IMR-90 (cell line): Measurements from ENCODE around the gene NLRC3. TPM values are rescaled to one million over a fixed set of nuclear protein-coding genes. Genes with fewer than 3 reads are reported as not detected.
"Not testable (repeated sequence)": the region's sequence is repeated elsewhere in the genome, so short reads cannot be mapped to it uniquely, and the experiment has no call there.

Source experiments
- ATAC-seq: fragments of 200-7000 bp; cut with Tn5 transposase; 2 replicates; pipeline ENCODE4 v1.9.1; 2020; ENCODE audit warnings: low read depth, mild to moderate bottlenecking, moderate library complexity
- BruUV-seq: library from RNA; stranded (reverse); fragments of 400-500 nt; replicated peaks from 2 replicates; lab custom pipeline; 2021; lab: Mats Ljungman, UMichigan
- CTCF ChIA-PET: fragments of 300-600 bp; formaldehyde crosslinking; extraction: SDS; loops from one replicate; lab custom pipeline; 2021; ENCODE audit warnings: antibody characterized with exemption; lab: Yijun Ruan, JAX
- POLR2A ChIA-PET: fragments of 300-600 bp; sonication (Branson Sonifier 250); formaldehyde crosslinking; loops from one replicate; lab custom pipeline; 2022; ENCODE audit warnings: antibody characterized with exemption; ENCODE audit not compliant: unreplicated experiment; lab: Charles Lee
- DNase-seq: peaks from one replicate; pipeline ENCODE4 v3.0.0; 2013
- H2AFZ ChIP-seq: replicated peaks from 2 replicates; pipeline ENCODE3; 2013; ENCODE audit warnings: low read length, mild to moderate bottlenecking; ENCODE audit not compliant: poor library complexity
- H2AK5ac ChIP-seq: 2 replicates; pipeline ENCODE4 v1.6.1; 2013; ENCODE audit warnings: low read depth, low read length, inconsistent platforms
- H2AK9ac ChIP-seq: replicated peaks from 2 replicates; pipeline ENCODE3; 2013; ENCODE audit warnings: mild to moderate bottlenecking, low read depth, low read length, moderate library complexity; ENCODE audit not compliant: poor library complexity
- H2BK120ac ChIP-seq: 2 replicates; pipeline ENCODE4 v1.6.1; 2013; ENCODE audit warnings: low read depth, low read length, inconsistent platforms
- H2BK15ac ChIP-seq: 3 replicates; pipeline ENCODE4 v1.6.1; 2013; ENCODE audit warnings: low read depth, low read length, inconsistent platforms
- H2BK20ac ChIP-seq: 2 replicates; pipeline ENCODE4 v1.6.1; 2013; ENCODE audit warnings: low read depth, mild to moderate bottlenecking, inconsistent platforms, low read length, moderate library complexity
- H2BK5ac ChIP-seq: 2 replicates; pipeline ENCODE4 v1.6.1; 2013; ENCODE audit warnings: mild to moderate bottlenecking, low read depth, low read length, inconsistent platforms; ENCODE audit not compliant: poor library complexity, severe bottlenecking
- H3K14ac ChIP-seq: replicated peaks from 2 replicates; pipeline ENCODE4 v1.6.1; 2013; ENCODE audit warnings: low read depth, low read length, inconsistent platforms
- H3K18ac ChIP-seq: 2 replicates; pipeline ENCODE4 v1.6.1; 2013; ENCODE audit warnings: low read depth, low read length, control low read depth
- H3K23ac ChIP-seq: 2 replicates; pipeline ENCODE4 v1.6.1; 2013; ENCODE audit warnings: low read depth, low read length, inconsistent platforms
- H3K27ac ChIP-seq: 2 replicates; pipeline ENCODE4 v1.5.1; 2013; ENCODE audit warnings: mild to moderate bottlenecking, control low read depth, low read length; ENCODE audit not compliant: insufficient read depth
- H3K27me3 ChIP-seq: 2 replicates; pipeline ENCODE4 v1.6.1; 2013; ENCODE audit warnings: low read length; ENCODE audit not compliant: control insufficient read depth, insufficient read depth
- H3K36me3 ChIP-seq: 2 replicates; pipeline ENCODE4 v1.6.1; 2013; ENCODE audit warnings: low read length, mixed read lengths; ENCODE audit not compliant: control insufficient read depth, insufficient read depth
- H3K4ac ChIP-seq: 2 replicates; pipeline ENCODE4 v1.6.1; 2013; ENCODE audit warnings: low read depth, low read length, inconsistent platforms
- H3K4me1 ChIP-seq: 2 replicates; pipeline ENCODE4 v1.6.1; 2013; ENCODE audit warnings: low read length, mixed read lengths; ENCODE audit not compliant: control insufficient read depth, insufficient read depth
- H3K4me2 ChIP-seq: 2 replicates; pipeline ENCODE4 v1.6.1; 2013; ENCODE audit warnings: low read depth, mild to moderate bottlenecking, control low read depth, low read length, moderate library complexity
- H3K4me3 ChIP-seq: 2 replicates; pipeline ENCODE4 v1.5.1; 2013; ENCODE audit warnings: low read depth, mild to moderate bottlenecking, control low read depth, low read length, moderate library complexity; ENCODE audit not compliant: insufficient read depth
- H3K56ac ChIP-seq: 2 replicates; pipeline ENCODE4 v1.6.1; 2013; ENCODE audit warnings: low read length, inconsistent platforms; ENCODE audit not compliant: insufficient read depth; ENCODE audit errors: extremely low read depth
- H3K79me1 ChIP-seq, 2 experiments: 2 replicates each; pipeline ENCODE4 v1.6.1; 2013; ENCODE audit warnings: low read length in 2 of 2, inconsistent platforms in 1 of 2, low read depth in 1 of 2
- H3K9ac ChIP-seq: 2 replicates; pipeline ENCODE4 v1.6.1; 2013; ENCODE audit warnings: low read depth, low read length, control low read depth
- H3K9me1 ChIP-seq: 2 replicates; pipeline ENCODE4 v1.6.1; 2013; ENCODE audit warnings: low read length, inconsistent platforms; ENCODE audit not compliant: insufficient read depth
- H3K9me3 ChIP-seq: 2 replicates; pipeline ENCODE4 v1.6.1; 2013; ENCODE audit warnings: low read length; ENCODE audit not compliant: control insufficient read depth, insufficient read depth
- H4K20me1 ChIP-seq: 2 replicates; pipeline ENCODE4 v1.6.1; 2013; ENCODE audit warnings: low read length, inconsistent platforms; ENCODE audit not compliant: insufficient read depth
- H4K5ac ChIP-seq: 2 replicates; pipeline ENCODE4 v1.6.1; 2013; ENCODE audit warnings: mild to moderate bottlenecking, low read depth, low read length, control low read depth
- H4K8ac ChIP-seq, 2 experiments: 2 replicates each; pipeline ENCODE4 v1.6.1; 2013; ENCODE audit warnings: low read depth in 2 of 2, low read length in 2 of 2, control low read depth in 1 of 2, inconsistent platforms in 1 of 2
- H4K91ac ChIP-seq: 2 replicates; pipeline ENCODE4 v1.6.1; 2013; ENCODE audit warnings: low read depth, low read length, inconsistent platforms; ENCODE audit not compliant: insufficient read depth
- WGBS, 2 experiments: methylation state at CpG; one replicate each; pipeline versions ENCODE4 v1.1.5 to v1.1.7; 2013; ENCODE audit warnings: missing lambda C conversion rate in 2 of 2; ENCODE audit not compliant: insufficient read length in 1 of 2; ENCODE audit errors: extremely low coverage in 2 of 2; 5-methylcytosine and 5-hydroxymethylcytosine counted together
- dilution Hi-C: fragments of 300-500 bp; cut with HindIII; formaldehyde crosslinking; loops from one replicate; pipeline ENCODE4 v1.14.3; 2018; ENCODE audit warnings: low sequenced_read_pairs; ENCODE audit not compliant: unreplicated experiment
- in situ Hi-C: fragments of 300-500 bp; cut with MboI; formaldehyde crosslinking; loops from 3 replicates; pipeline ENCODE4 v1.14.3; 2019; ENCODE audit warnings: low sequenced_read_pairs, inconsistent platforms, mixed read lengths
- intact Hi-C: fragments of 100-400 bp; cut with micrococcal nuclease; formaldehyde crosslinking; loops from 2 replicates; pipeline ENCODE4 v1.10.0; 2022
- polyA plus RNA-seq, 3 experiments: library from polyadenylated mRNA; depleted of rRNA; stranded (reverse); fragments of >200 nt; gene quantifications; 2 replicates each; pipeline ENCODE4 v1.2.3, GENCODE V29; 2012; ENCODE audit warnings: low replicate concordance in 1 of 3
- total RNA-seq: library from RNA; depleted of rRNA; stranded (reverse); fragments of >200 nt; gene quantifications from 2 replicates; pipeline ENCODE4 v1.2.3, GENCODE V29; 2012

NLRC3 gene
- total and polyA plus RNA-seq, 2 of the 4 experiments (the other 2 are of a cell fraction) = not detected

DNA sequence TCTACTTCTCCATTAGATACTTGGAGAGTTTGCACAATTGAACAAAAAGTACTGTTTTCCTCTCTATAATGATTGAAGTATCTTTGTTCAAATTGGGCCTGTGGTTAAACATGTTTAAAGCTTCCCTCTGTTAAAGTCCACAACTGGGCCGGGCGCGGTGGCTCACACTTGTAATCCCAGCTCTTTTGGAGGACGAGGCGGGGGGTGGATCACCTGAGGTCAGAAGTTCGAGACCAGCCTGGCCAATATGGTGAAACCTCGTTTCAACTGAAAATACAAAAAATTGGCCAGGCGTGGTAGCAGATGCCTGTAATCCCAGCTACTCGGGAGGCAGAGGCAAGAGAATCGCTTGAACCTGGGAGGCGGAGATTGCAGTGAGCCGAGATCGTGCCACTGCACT, 31.8 kb upstream of the NLRC3 start:
- H3K9me1 ChIP-seq, DNase-seq, H3K56ac ChIP-seq, H3K9me3 ChIP-seq, H3K36me3 ChIP-seq, H3K27ac ChIP-seq, H3K23ac ChIP-seq, H2BK20ac ChIP-seq, H4K91ac ChIP-seq, H3K9ac ChIP-seq, H3K27me3 ChIP-seq, H3K4me1 ChIP-seq, H4K5ac ChIP-seq, in situ Hi-C loops, POLR2A ChIA-PET, H3K4me3 ChIP-seq, H2BK120ac ChIP-seq, H3K4ac ChIP-seq, H2BK15ac ChIP-seq, H3K4me2 ChIP-seq, H2AFZ ChIP-seq, H3K14ac ChIP-seq, H2AK9ac ChIP-seq, H2AK5ac ChIP-seq, H2BK5ac ChIP-seq, BruUV-seq, H3K18ac ChIP-seq, H4K20me1 ChIP-seq, dilution Hi-C loops, H4K8ac ChIP-seq, CTCF ChIA-PET, ATAC-seq: not testable (repeated sequence)
- H3K79me1 ChIP-seq = peaks cover 29 to 42% of the 10 kb centered on the region in 2 experiments
- intact Hi-C loops = loop anchor here (2.0 kb wide), 1 partner anchor 82 kb away; no protein-coding TSS in a partner anchor
- whole genome bisulfite sequencing, 2 experiments = 94% methylated on average over 7 of the region's 13 CpGs; no CpG with 5 or more reads in 1 of the 2 experiments
